CD14-positive monocyte (primary cell): ENCODE measurements around the gene BRD3OS. TPM values are rescaled to one million over a fixed set of nuclear protein-coding genes. Genes with fewer than 3 reads are reported as not detected.

Experiments used
- DNase-seq, 3 donors: peaks; one replicate each; pipeline ENCODE4 v3.0.0-alpha.2; 2011 to 2022
- H2AFZ ChIP-seq: 2 replicates; pipeline ENCODE4 v1.6.0; 2012; ENCODE audit warnings: mild to moderate bottlenecking, low read depth, low read length, inconsistent platforms; ENCODE audit not compliant: insufficient read depth, poor library complexity, severe bottlenecking
- H3K27ac ChIP-seq, 2 donors: 1 replicate in 1 of 2; 2 replicates in 1 of 2; pipeline ENCODE4 v1.5.1; 2012 to 2013; ENCODE audit warnings: low read length in 2 of 2, control low read depth in 1 of 2, inconsistent platforms in 1 of 2, low read depth in 1 of 2, mild to moderate bottlenecking in 1 of 2
- H3K27me3 ChIP-seq, 2 donors: one replicate each; pipeline versions ENCODE4 v1.6.0 to v1.6.1; 2011 to 2013; ENCODE audit warnings: low read length in 2 of 2; ENCODE audit not compliant: control insufficient read depth in 2 of 2, insufficient read depth in 2 of 2
- H3K36me3 ChIP-seq, 2 donors: replicated peaks in 1 of 2; 1 replicate in 1 of 2; 2 replicates in 1 of 2; pipeline versions ENCODE4 v1.5.1 to v1.6.1; 2012 to 2013; ENCODE audit warnings: low read length in 2 of 2, control low read depth in 1 of 2, inconsistent platforms in 1 of 2, mild to moderate bottlenecking in 1 of 2; ENCODE audit not compliant: insufficient read depth in 2 of 2, control insufficient read depth in 1 of 2
- H3K4me1 ChIP-seq, 2 donors: 1 replicate in 1 of 2; 2 replicates in 1 of 2; pipeline versions ENCODE4 v1.5.1 to v1.6.1; 2012 to 2013; ENCODE audit warnings: low read length in 2 of 2, control low read depth in 1 of 2, inconsistent platforms in 1 of 2, mild to moderate bottlenecking in 1 of 2, moderate library complexity in 1 of 2; ENCODE audit not compliant: insufficient read depth in 2 of 2, control insufficient read depth in 1 of 2
- H3K4me2 ChIP-seq: replicated peaks from 2 replicates; pipeline ENCODE3; 2012; ENCODE audit warnings: low read length, moderate library complexity, mild to moderate bottlenecking; ENCODE audit not compliant: poor library complexity, severe bottlenecking; ENCODE audit errors: extremely low read depth
- H3K4me3 ChIP-seq, 3 experiments: fragments of 200-600 bp in 1 of 3; sonication (generic) in 1 of 3; replicated peaks in 1 of 3; 1 replicate in 2 of 3; 2 replicates in 1 of 3; pipeline ENCODE4 v1.5.1; 2011 to 2013; ENCODE audit warnings: low read length in 3 of 3, mild to moderate bottlenecking in 3 of 3, control low read depth in 2 of 3, low read depth in 2 of 3, inconsistent platforms in 1 of 3, moderate library complexity in 1 of 3
- H3K79me2 ChIP-seq: 2 replicates; pipeline ENCODE4 v1.6.0; 2012; ENCODE audit warnings: mild to moderate bottlenecking, control low read depth, inconsistent platforms, low read length, moderate library complexity; ENCODE audit not compliant: insufficient read depth
- H3K9ac ChIP-seq: 2 replicates; pipeline ENCODE4 v1.6.0; 2017; ENCODE audit warnings: low read length, mild to moderate bottlenecking; ENCODE audit not compliant: insufficient read depth, poor library complexity, severe bottlenecking
- H3K9me3 ChIP-seq, 2 donors: replicated peaks in 1 of 2; 1 replicate in 1 of 2; 2 replicates in 1 of 2; pipeline versions ENCODE4 v1.5.1 to v1.6.1; 2012 to 2013; ENCODE audit warnings: low read length in 2 of 2, control low read depth in 1 of 2; ENCODE audit not compliant: control insufficient read depth in 1 of 2, insufficient read depth in 1 of 2
- H4K20me1 ChIP-seq: 2 replicates; pipeline ENCODE4 v1.6.0; 2012; ENCODE audit warnings: mild to moderate bottlenecking, low read length, control low read depth, moderate library complexity; ENCODE audit not compliant: insufficient read depth
- H3K27ac Mint-ChIP-seq, 7 donors: one replicate each; pipeline ENCODE4 v1.8.0; 2020; ENCODE audit warnings: mild to moderate bottlenecking in 7 of 7, mixed read lengths in 7 of 7, moderate library complexity in 6 of 7, inconsistent platforms in 2 of 7
- H3K27me3 Mint-ChIP-seq, 3 donors: one replicate each; pipeline ENCODE4 v1.8.0; 2021 to 2022; ENCODE audit warnings: low read depth in 3 of 3, mild to moderate bottlenecking in 3 of 3, mixed read lengths in 3 of 3, moderate library complexity in 3 of 3, inconsistent platforms in 1 of 3
- H3K36me3 Mint-ChIP-seq, 2 donors: one replicate each; pipeline ENCODE4 v1.8.0; 2020; ENCODE audit warnings: mixed read lengths in 2 of 2, inconsistent platforms in 1 of 2, mild to moderate bottlenecking in 1 of 2
- H3K4me1 Mint-ChIP-seq: one replicate; pipeline ENCODE4 v1.8.0; 2020; ENCODE audit warnings: mild to moderate bottlenecking, mixed read lengths
- H3K4me3 Mint-ChIP-seq, 2 donors: one replicate each; pipeline ENCODE4 v1.8.0; 2020; ENCODE audit warnings: mild to moderate bottlenecking in 2 of 2, mixed read lengths in 2 of 2, moderate library complexity in 1 of 2
- H3K9me3 Mint-ChIP-seq, 7 donors: one replicate each; pipeline ENCODE4 v1.8.0; 2020 to 2022; ENCODE audit warnings: mixed read lengths in 7 of 7, mild to moderate bottlenecking in 6 of 7, moderate library complexity in 6 of 7, inconsistent platforms in 2 of 7
- WGBS: methylation state at CpG from one replicate; pipeline ENCODE4 v1.1.5; 2013; ENCODE audit warnings: missing lambda C conversion rate; ENCODE audit not compliant: insufficient coverage; 5-methylcytosine and 5-hydroxymethylcytosine counted together
- intact Hi-C, 2 donors: fragments of 100-400 bp; cut with micrococcal nuclease; formaldehyde crosslinking; loops; one replicate each; pipeline versions ENCODE4 v1.15.0 to v1.15.1; 2023
- polyA plus RNA-seq, 3 donors: library from polyadenylated mRNA; depleted of rRNA in 1 of 3; unstranded in 2 of 3; stranded (reverse) in 1 of 3; fragments of 300-500 nt in 2 of 3; fragments of >200 nt in 1 of 3; fragmentation: Illumina TruSeq in 2 of 3; gene quantifications; 1 replicate in 2 of 3; 2 replicates in 1 of 3; pipeline ENCODE4 v1.2.3, GENCODE V29; 2012 to 2021
- TF ChIP-seq, protein P1 (sequence below): fragments of 200-600 bp; IDR thresholded peaks from one replicate; pipeline ENCODE4 v1.8.0; 2022; ENCODE audit warnings: antibody characterized with exemption, mild to moderate bottlenecking

Gene BRD3OS
- polyA plus RNA-seq, 3 donors = 2.9 to 6.8 (median 6.6) TPM

DNA sequence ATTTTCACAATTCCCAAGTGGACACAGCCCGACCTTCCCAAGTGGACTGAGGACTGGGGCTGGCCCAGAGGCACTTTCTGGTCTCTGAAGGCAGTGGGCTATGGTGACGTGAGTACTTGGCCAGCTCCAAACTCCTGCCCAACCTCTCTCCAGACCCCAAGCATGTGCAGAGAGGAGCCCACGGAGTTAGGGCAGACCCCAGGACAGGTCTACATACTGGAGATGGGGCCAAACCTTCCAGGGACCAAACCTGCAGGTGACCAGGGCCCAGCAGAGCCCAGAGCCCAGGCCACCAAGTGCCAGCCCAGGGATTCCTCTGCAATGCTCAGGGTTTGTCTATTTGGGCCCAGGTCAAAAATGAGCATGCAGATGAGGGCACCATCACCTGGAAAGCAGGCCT lies 27.2 kb downstream of the BRD3OS start:
- peaks cover 17 to 21% of the 10 kb centered on the region in 2 donors for H3K4me1 ChIP-seq
- H3K4me2 ChIP-seq = no peak overlapping the region
- Mint-ChIP-seq H3K4me3 (no peak overlapping the region), H3K27ac (peak overlapping the region in 1 of 7 donors; percentile 16), H3K27me3 (peaks cover 0 to 5% (median 0%) of the 10 kb centered on the region in 3 donors), H3K9me3 (no peaks in the 10 kb centered on the region), H3K36me3 (peaks cover 59 to 78% of the 10 kb centered on the region in 2 donors), H3K4me1 (peaks cover 22% of the 10 kb centered on the region)
- no peak overlapping the region for H3K9ac ChIP-seq
- H3K27ac ChIP-seq = no peak overlapping the region
- DNase-seq = no peak
- no peaks in the 10 kb centered on the region for H3K9me3 ChIP-seq
- intact Hi-C loops = loop anchor here in 1 of 2 donors (10.0 kb wide), 1 partner anchor 882 kb away; no protein-coding TSS in a partner anchor
- TF ChIP-seq, protein P1, sequence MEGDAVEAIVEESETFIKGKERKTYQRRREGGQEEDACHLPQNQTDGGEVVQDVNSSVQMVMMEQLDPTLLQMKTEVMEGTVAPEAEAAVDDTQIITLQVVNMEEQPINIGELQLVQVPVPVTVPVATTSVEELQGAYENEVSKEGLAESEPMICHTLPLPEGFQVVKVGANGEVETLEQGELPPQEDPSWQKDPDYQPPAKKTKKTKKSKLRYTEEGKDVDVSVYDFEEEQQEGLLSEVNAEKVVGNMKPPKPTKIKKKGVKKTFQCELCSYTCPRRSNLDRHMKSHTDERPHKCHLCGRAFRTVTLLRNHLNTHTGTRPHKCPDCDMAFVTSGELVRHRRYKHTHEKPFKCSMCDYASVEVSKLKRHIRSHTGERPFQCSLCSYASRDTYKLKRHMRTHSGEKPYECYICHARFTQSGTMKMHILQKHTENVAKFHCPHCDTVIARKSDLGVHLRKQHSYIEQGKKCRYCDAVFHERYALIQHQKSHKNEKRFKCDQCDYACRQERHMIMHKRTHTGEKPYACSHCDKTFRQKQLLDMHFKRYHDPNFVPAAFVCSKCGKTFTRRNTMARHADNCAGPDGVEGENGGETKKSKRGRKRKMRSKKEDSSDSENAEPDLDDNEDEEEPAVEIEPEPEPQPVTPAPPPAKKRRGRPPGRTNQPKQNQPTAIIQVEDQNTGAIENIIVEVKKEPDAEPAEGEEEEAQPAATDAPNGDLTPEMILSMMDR = no peak
- H3K36me3 ChIP-seq = peaks cover 62 to 84% of the 10 kb centered on the region in 2 donors
- no peak overlapping the region for H3K4me3 ChIP-seq
- H3K79me2 ChIP-seq = peaks cover 45% of the 10 kb centered on the region
- no peak overlapping the region for H2AFZ ChIP-seq
- WGBS = 96% methylated on average over 3 of the region's 3 CpGs
- H3K27me3 ChIP-seq = no peaks in the 10 kb centered on the region
- peaks cover 93% of the 10 kb centered on the region for H4K20me1 ChIP-seq

DNA sequence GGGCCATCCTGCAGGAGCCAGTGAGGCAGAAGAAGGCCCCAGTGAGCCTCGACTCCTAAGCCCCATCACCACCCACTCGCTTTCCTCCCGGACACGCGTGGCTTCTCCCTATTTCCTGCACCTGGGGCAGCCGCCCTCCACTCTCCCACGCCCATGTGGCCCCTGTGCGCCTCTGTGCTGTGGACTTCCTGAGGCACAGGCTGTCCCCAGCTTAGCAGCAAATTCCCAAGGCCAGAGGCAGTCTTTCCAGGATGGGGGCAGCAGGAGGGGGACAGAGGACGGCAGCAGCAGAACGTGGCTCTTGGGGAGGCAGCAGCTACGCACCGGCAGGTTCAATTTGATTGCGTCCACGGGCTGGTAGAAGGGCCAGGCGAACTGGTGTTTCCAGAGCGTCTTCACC lies 27.7 kb downstream of the BRD3OS start:
- Mint-ChIP-seq H3K36me3 (peaks cover 55 to 75% of the 10 kb centered on the region in 2 donors), H3K4me1 (peaks cover 22% of the 10 kb centered on the region), H3K27me3 (peaks cover 0 to 5% (median 0%) of the 10 kb centered on the region in 3 donors), H3K4me3 (no peak overlapping the region), H3K9me3 (no peaks in the 10 kb centered on the region), H3K27ac (no peak overlapping the region)
- no peak overlapping the region for H3K27ac ChIP-seq
- 97% methylated on average over 14 of the region's 16 CpGs for WGBS
- peaks cover 93% of the 10 kb centered on the region for H4K20me1 ChIP-seq
- no peak overlapping the region for H3K9ac ChIP-seq
- intact Hi-C loops = loop anchor here in 1 of 2 donors (10.0 kb wide), 1 partner anchor 882 kb away; no protein-coding TSS in a partner anchor
- H3K36me3 ChIP-seq = peaks cover 58 to 79% of the 10 kb centered on the region in 2 donors
- H3K27me3 ChIP-seq = no peaks in the 10 kb centered on the region
- no peak overlapping the region for H2AFZ ChIP-seq
- H3K4me2 ChIP-seq = no peak overlapping the region
- H3K4me3 ChIP-seq = no peak overlapping the region
- DNase-seq = no peak
- peaks cover 50% of the 10 kb centered on the region for H3K79me2 ChIP-seq
- TF ChIP-seq, protein P1 = no peak
- no peaks in the 10 kb centered on the region for H3K9me3 ChIP-seq
- H3K4me1 ChIP-seq = peaks cover 17 to 23% of the 10 kb centered on the region in 2 donors
